ENCODE results near the gene DDX19B.

DNA sequence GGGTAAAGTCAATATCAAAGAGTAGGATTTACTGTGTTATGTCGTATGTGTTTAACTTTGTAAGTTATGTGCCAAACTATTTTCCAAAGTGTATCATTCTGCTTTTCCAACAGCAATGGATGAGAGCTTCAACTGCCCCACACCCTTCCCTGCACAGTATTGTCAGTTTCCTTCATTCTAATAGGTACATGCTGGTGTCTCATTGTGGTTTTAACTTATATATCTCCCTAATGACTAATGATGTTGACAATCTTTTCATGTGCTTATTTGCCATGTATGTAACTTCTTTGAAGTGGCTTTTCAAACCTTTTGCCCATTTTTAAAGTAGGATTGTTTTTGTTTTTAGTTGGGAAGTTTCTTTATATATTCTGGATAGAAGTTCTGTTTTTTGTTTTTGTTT, 3.8 kb downstream of the DDX19B start:
- TF ChIP-seq, protein P1, sequence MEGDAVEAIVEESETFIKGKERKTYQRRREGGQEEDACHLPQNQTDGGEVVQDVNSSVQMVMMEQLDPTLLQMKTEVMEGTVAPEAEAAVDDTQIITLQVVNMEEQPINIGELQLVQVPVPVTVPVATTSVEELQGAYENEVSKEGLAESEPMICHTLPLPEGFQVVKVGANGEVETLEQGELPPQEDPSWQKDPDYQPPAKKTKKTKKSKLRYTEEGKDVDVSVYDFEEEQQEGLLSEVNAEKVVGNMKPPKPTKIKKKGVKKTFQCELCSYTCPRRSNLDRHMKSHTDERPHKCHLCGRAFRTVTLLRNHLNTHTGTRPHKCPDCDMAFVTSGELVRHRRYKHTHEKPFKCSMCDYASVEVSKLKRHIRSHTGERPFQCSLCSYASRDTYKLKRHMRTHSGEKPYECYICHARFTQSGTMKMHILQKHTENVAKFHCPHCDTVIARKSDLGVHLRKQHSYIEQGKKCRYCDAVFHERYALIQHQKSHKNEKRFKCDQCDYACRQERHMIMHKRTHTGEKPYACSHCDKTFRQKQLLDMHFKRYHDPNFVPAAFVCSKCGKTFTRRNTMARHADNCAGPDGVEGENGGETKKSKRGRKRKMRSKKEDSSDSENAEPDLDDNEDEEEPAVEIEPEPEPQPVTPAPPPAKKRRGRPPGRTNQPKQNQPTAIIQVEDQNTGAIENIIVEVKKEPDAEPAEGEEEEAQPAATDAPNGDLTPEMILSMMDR (IDR thresholded peaks at IDR 0.05): no peak
- no peak for TF ChIP-seq POLR2A (IDR thresholded peaks at IDR 0.05)

Measured in heart left ventricle (tissue), 13 donors.